Measurements from ENCODE around the gene ENOSF1.
"Not testable (repeated sequence)": the region's sequence is repeated elsewhere in the genome, so short reads cannot be mapped to it uniquely, and the experiment has no call there.

ENOSF1 gene

GRCh38 chr18:706405-706804, 6.0 kb downstream of the ENOSF1 start:
- DNase-seq (ENCODE audit: low spot score): no peak

- no peak for DNase-seq (ENCODE audit: low spot score)
These were observed 9.0 kb downstream of the ENOSF1 start for GRCh38 chr18:703213-703967.

GRCh38 chr18:697800-698199, 14.6 kb downstream of the ENOSF1 start:
- DNase-seq (ENCODE audit: low spot score): no peak

- no peak for DNase-seq (ENCODE audit: low spot score)
These were observed 15.4 kb downstream of the ENOSF1 start for GRCh38 chr18:697012-697411.

- no peak for DNase-seq (ENCODE audit: low spot score)
These were observed 18.8 kb downstream of the ENOSF1 start for GRCh38 chr18:693466-694187.

GRCh38 chr18:692824-693223, 19.6 kb downstream of the ENOSF1 start:
- DNase-seq (ENCODE audit: low spot score): no peak

GRCh38 chr18:688323-688722, 24.1 kb downstream of the ENOSF1 start:
- no peak for DNase-seq (ENCODE audit: low spot score)

- no peak for DNase-seq (ENCODE audit: low spot score)
These were observed 25.9 kb downstream of the ENOSF1 start for GRCh38 chr18:686339-687111.

- no peak for DNase-seq (ENCODE audit: low spot score)
These were observed 27.0 kb downstream of the ENOSF1 start for GRCh38 chr18:685438-685837.

GRCh38 chr18:683531-683930, 28.9 kb downstream of the ENOSF1 start:
- DNase-seq (ENCODE audit: low spot score): no peak

GRCh38 chr18:682833-683232, 29.6 kb downstream of the ENOSF1 start:
- no peak for DNase-seq (ENCODE audit: low spot score)

- DNase-seq (ENCODE audit: low spot score): not testable (repeated sequence)
These were observed 30.0 kb downstream of the ENOSF1 start for GRCh38 chr18:682416-682815.

GRCh38 chr18:681985-682384, 30.4 kb downstream of the ENOSF1 start:
- no peak for DNase-seq (ENCODE audit: low spot score)

GRCh38 chr18:680392-680791, 32.0 kb downstream of the ENOSF1 start:
- no peak for DNase-seq (ENCODE audit: low spot score)

GRCh38 chr18:679516-679915, 32.9 kb downstream of the ENOSF1 start:
- no peak for DNase-seq (ENCODE audit: low spot score)

- no peak for DNase-seq (ENCODE audit: low spot score)
These were observed 33.8 kb downstream of the ENOSF1 start for GRCh38 chr18:678482-679182.

GRCh38 chr18:677951-678381, 34.5 kb downstream of the ENOSF1 start:
- DNase-seq (ENCODE audit: low spot score): no peak

GRCh38 chr18:677145-677544, 35.3 kb downstream of the ENOSF1 start:
- DNase-seq (ENCODE audit: low spot score): no peak

- DNase-seq (ENCODE audit: low spot score): no peak
These were observed 35.7 kb downstream of the ENOSF1 start for GRCh38 chr18:676736-677135.

- no peak for DNase-seq (ENCODE audit: low spot score)
These were observed 36.4 kb downstream of the ENOSF1 start for GRCh38 chr18:676069-676468.

- DNase-seq (ENCODE audit: low spot score): no peak
These were observed 37.1 kb downstream of the ENOSF1 start for GRCh38 chr18:675307-675706.

- no peak for DNase-seq (ENCODE audit: low spot score)
These were observed 38.7 kb downstream of the ENOSF1 start for GRCh38 chr18:673769-674168.
